ACHN (cell line): ENCODE results near the gene KRCC1.
"Not testable (repeated sequence)": the region's sequence is repeated elsewhere in the genome, so short reads cannot be mapped to it uniquely, and the experiment has no call there.

Experiments
- DNase-seq: peaks from one replicate; pipeline ENCODE4 v3.0.0-alpha.2; 2015
- in situ Hi-C: cut with HindIII; loops from 2 replicates; pipeline ENCODE4 v1.10.0; 2017; ENCODE audit warnings: low sequenced_read_pairs, low pct_ligation_motif_present, low pct_unique_long_range_greater_than_20kb

The KRCC1 gene

DNA sequence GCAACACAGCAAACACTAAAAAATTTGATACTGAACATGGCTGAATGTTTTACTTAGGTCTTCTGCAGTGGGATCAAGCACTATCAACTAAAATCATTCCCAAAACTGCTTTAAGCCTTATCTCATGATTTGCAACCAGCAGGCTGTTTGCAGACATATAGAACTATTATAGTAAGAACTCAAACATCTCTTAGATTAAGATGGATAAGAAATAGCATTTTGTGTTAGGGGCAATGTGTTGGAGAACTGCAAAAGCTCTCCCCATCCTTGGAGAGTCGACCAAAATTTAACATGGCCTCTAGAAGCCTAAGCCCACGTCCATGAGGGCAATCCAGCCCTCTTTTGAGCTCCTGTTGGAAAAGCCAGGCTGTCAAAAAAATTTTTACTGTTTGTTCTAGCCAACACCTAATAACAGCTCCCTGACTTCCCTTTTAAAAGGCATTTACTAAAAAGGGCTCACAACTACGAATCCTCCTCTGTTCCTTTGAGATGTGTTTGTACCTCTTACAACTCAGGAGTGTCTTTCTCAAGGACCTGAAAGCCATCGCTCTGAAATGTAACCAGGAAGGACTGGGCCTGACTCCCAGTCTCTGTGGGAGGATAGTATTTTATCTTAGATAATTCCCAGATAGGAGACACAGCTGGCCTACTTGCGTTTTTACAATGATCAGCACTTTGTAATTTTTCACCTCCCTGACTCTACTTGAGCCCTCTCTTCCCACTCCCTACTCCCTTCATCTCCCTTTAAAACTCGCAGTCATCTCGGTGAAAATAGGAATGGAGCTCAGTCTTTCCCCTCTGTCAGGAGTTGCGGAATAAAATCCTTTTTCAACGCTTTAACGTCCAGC, 1.4 kb downstream of the KRCC1 start:
- in situ Hi-C loops = no loop called here
- DNase-seq = no peak

- no peak for DNase-seq
- in situ Hi-C loops = no loop called here
Measured at GRCh38 chr2:88053296-88053695, 2.3 kb downstream of the KRCC1 start.

DNA sequence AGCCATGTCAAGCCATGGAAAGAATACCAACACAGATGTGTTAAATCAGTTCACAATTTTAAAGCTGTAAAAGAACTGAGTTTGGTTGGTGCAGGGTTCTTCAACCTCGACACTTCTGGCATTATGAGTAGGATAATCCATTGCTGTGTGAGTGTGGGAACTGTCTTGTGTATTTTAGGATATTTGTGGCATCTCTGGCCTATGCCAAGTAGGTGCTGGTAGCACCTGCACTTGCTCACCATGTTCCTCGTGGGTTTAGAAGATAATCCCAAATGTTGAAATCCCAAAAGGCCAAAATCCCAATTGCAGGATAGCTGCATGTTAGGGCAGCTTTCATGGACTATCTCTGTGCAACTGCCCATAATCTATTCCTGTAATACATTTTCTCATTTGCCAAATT, 3.8 kb downstream of the KRCC1 start:
- no peak for DNase-seq
- in situ Hi-C loops = no loop called here

DNA sequence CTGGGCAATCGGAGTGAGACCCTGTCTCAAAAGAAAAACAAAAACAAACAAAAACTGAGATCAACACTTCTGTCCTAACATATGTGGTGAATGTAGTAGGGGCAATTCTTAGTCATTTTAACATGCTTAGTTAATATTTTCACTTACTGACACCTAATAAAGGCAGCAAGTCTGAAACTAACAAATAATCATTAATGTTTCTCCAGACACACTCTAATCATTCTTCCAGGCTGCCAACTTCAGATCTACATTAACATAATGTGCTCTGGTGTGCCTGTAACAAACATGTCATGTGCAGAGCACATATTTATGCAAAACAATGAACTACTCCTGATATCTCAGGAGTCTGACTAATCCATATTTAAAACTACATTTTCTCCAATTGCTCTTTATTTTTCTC, 6.0 kb downstream of the KRCC1 start:
- no peak for DNase-seq
- in situ Hi-C loops = no loop called here

DNA sequence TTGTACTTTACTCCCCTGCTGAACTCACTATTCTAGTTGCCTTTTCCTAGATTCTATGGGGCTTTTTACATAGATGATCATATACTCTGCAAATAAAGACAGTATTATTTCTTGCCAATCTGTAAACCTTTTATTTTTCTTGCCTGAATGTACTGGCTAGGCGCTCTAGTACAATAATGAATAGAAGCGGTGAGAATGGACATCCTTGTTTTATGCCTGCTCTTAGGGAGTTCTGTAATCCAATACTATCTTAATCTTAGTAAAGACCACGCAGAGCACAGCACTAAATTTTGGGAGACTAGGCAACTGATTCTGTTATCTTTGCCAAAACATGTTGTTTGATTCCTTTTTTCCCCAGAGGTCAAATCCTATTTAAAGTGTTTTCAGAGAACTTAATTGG, 7.0 kb downstream of the KRCC1 start:
- in situ Hi-C loops = no loop called here
- no peak for DNase-seq

GRCh38 chr2:88045561-88045960, 10.0 kb downstream of the KRCC1 start:
- in situ Hi-C loops, DNase-seq: not testable (repeated sequence)

DNA sequence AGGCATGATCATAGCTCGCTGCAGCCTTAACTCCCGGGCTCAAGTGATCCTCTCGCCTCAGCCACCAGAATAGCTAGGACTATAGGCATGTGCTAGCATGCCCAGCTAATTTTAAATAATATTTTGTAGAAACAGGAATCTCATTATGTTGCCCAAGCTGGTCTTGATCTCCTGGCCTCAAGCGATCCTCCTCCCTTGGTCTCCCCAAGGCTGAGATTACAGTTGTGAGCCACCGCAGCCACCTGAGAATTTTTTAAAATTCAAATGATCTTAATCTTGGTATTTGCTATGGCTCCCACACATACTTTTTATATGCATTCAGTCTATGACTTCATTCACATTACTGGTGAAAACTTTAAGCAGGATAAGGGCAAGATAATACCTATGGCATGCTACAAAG, 13.1 kb downstream of the KRCC1 start:
- in situ Hi-C loops = no loop called here
- no peak for DNase-seq

- in situ Hi-C loops = no loop called here
- peak; percentile 95 for DNase-seq
Measured at GRCh38 chr2:88038263-88039105, 17.1 kb downstream of the KRCC1 start.

DNA sequence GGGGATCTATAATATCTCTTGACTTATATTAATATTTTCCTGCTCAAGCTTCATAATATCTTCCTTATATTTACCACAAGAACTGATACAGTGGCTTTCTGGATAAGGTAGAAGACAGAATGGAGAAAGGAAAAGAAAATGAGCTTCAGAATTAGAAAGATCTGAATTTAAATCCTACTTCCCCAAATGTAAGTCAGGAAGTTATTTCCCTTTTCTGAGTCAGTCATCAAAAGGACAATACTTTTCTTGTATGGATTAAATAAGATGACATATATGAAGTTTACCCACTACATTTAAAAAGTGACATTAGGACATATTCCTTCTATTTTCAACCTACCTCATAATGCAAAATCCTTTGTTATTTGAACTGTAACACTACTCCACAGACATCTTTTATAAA, 19.0 kb downstream of the KRCC1 start:
- in situ Hi-C loops = no loop called here
- no peak for DNase-seq

DNA sequence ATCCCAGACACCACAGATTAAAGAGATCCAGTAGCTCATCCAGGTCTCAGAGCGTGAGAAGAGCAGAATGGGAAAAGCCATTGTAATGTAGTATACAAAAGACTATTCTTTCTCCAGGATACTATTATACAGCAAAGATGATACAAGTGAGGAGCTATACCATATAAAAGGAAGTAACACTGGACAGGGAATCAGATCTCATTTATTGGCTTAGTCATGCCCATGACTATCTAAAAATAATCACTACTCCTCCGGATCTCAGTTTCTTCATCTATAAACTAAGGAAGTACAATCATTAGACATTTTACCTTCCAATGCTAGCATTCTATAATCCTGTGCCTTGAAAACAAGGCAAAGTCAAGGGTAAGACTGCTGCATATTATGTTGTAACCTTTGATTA, 19.4 kb downstream of the KRCC1 start:
- in situ Hi-C loops = no loop called here
- DNase-seq = no peak

GRCh38 chr2:88032070-88032702, 23.4 kb downstream of the KRCC1 start:
- in situ Hi-C loops = no loop called here
- no peak for DNase-seq

DNA sequence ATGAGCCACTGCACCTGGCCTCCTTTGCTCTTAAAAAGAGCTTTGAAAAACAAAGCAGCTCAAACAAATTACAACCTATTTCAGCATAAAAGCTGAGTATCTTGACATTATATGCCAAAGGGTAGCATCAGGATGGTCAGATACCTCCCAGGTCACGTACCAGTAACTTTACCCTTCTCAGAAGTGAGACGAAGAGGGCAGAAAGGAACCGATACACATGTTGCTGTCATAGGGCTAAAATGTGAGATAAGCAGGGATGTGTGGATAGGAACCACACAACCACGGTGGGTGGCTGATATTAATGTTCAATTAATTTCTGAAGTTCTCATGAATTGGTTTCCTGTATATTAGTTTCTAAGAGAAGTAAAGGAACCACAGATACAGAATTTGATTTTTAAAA, 26.7 kb downstream of the KRCC1 start:
- in situ Hi-C loops = no loop called here
- DNase-seq = no peak

- no peak for DNase-seq
- in situ Hi-C loops = no loop called here
Measured at GRCh38 chr2:88027697-88028389, 27.7 kb downstream of the KRCC1 start.

GRCh38 chr2:88024509-88024908, 31.1 kb downstream of the KRCC1 start:
- no peak for DNase-seq
- in situ Hi-C loops = no loop called here

DNA sequence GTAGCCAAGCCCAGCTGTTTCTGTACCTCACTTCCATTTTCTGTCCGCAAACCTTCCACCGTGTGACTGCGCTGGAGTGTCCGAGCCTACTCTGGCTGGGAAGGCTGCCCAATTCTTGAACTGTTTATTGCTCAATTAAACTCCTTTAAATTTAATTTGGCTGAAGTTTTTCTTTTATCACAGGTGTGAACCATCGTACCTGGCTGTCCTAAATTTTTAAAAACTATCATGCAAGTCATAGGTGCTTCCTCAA, 33.0 kb downstream of the KRCC1 start:
- DNase-seq = no peak
- in situ Hi-C loops = no loop called here

DNA sequence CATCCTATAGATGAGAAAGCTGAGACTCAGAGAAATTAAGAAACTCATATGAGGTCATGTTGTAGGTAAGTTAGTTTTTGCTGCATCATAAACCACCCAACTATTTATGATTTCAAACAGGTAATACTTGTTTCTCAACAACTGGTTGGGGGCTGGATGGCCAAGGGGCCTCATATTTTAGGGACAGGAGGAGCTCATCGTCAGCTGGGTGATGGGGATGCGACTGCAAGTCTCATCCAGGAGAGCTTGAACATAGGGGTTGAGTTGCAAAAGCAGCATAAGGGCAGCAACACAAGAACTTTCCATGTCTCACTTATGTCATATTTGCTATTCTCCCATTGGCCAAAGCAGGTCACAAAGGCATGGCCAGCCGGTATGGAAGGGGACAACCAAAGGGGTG, 35.6 kb downstream of the KRCC1 start:
- in situ Hi-C loops = no loop called here

GRCh38 chr2:88018909-88019308, 36.7 kb downstream of the KRCC1 start:
- in situ Hi-C loops = no loop called here
- no peak for DNase-seq

More for the DNA sequence above, 35.6 kb downstream of the KRCC1 start:
- DNase-seq = no peak

- DNase-seq, in situ Hi-C loops: not testable (repeated sequence)
Measured at GRCh38 chr2:88018077-88018805, 37.3 kb downstream of the KRCC1 start.

DNA sequence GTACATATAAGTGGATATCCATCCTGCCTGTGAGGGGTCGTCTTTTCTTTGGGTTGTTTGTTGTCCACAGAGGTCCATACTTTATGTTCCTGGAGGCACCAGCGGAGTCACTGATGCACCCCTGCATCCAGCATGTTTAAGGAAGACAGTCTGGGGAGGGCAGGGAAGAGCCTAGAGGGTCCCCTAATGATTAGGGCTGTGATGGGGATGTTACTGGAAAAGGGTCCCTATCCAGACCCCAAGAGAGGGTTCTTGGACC, 37.9 kb downstream of the KRCC1 start:
- in situ Hi-C loops, DNase-seq: not testable (repeated sequence)
